A673 (cell line): ENCODE results near the gene TBC1D22A. TPM values are rescaled to one million over a fixed set of nuclear protein-coding genes. Genes with fewer than 3 reads are reported as not detected.

Experiments
- BruUV-seq: library from RNA; stranded (reverse); fragments of 400-500 nt; replicated peaks from 2 replicates; lab custom pipeline; 2021; lab: Mats Ljungman, UMichigan
- CTCF ChIA-PET: fragments of 300-600 bp; sonication (Branson Sonifier 250); formaldehyde crosslinking; loops from one replicate; lab custom pipeline; 2022; ENCODE audit warnings: antibody characterized with exemption; lab: Charles Lee
- POLR2A ChIA-PET: fragments of 300-600 bp; sonication (Branson Sonifier 250); formaldehyde crosslinking; loops from one replicate; lab custom pipeline; 2022; ENCODE audit warnings: antibody characterized with exemption; ENCODE audit not compliant: low non-redundant PET; lab: Charles Lee
- DNase-seq: peaks from one replicate; pipeline ENCODE4 v3.0.0-alpha.2; 2015; ENCODE audit warnings: low spot score
- H3K27ac ChIP-seq: fragments of 200-600 bp; sonication (generic); 2 replicates; pipeline ENCODE4 v1.5.1; 2016; ENCODE audit warnings: mixed run types, low read depth, mild to moderate bottlenecking, mixed read lengths, antibody characterized with exemption, low read length; ENCODE audit not compliant: poor library complexity, severe bottlenecking
- H3K27me3 ChIP-seq: fragments of 200-600 bp; sonication (generic); replicated peaks from 2 replicates; pipeline ENCODE4 v1.6.1; 2017; ENCODE audit warnings: mixed run types, low read depth, mild to moderate bottlenecking, mixed read lengths, antibody characterized with exemption, low read length; ENCODE audit not compliant: insufficient read depth, poor library complexity
- H3K36me3 ChIP-seq: fragments of 200-600 bp; sonication (generic); 2 replicates; pipeline ENCODE4 v1.6.1; 2016; ENCODE audit warnings: mixed run types, mild to moderate bottlenecking, mixed read lengths, antibody characterized with exemption, low read length; ENCODE audit not compliant: insufficient read depth, poor library complexity, severe bottlenecking
- H3K4me1 ChIP-seq: fragments of 200-600 bp; sonication (generic); 2 replicates; pipeline ENCODE4 v1.6.1; 2017; ENCODE audit warnings: mixed run types, mild to moderate bottlenecking, mixed read lengths, antibody characterized with exemption, low read length; ENCODE audit not compliant: insufficient read depth, poor library complexity, severe bottlenecking
- H3K4me3 ChIP-seq: fragments of 200-600 bp; sonication (generic); 2 replicates; pipeline ENCODE4 v1.5.1; 2016; ENCODE audit warnings: low read depth, mixed run types, mild to moderate bottlenecking, mixed read lengths, low read length; ENCODE audit not compliant: poor library complexity, severe bottlenecking
- H3K9me3 ChIP-seq: fragments of 200-600 bp; sonication (generic); 2 replicates; pipeline ENCODE4 v1.6.1; 2016; ENCODE audit warnings: mixed run types, low read depth, mild to moderate bottlenecking, mixed read lengths, antibody characterized with exemption, low read length; ENCODE audit not compliant: poor library complexity, severe bottlenecking
- CTCF ChIP-seq: fragments of 300-800, 200-600 bp; sonication (generic); conservative IDR thresholded peaks from 2 replicates; pipeline ENCODE4 v1.5.1; 2017; ENCODE audit warnings: low read depth, mild to moderate bottlenecking, antibody characterized with exemption, low read length, moderate library complexity, mixed read lengths
- EZH2 ChIP-seq: fragments of 200-600 bp; sonication (generic); IDR thresholded peaks from 2 replicates; pipeline ENCODE4 v1.6.1; 2017; ENCODE audit warnings: borderline replicate concordance, low read depth, mild to moderate bottlenecking, mixed read lengths, antibody characterized with exemption, low read length; ENCODE audit not compliant: poor library complexity, severe bottlenecking
- intact Hi-C: fragments of 100-400 bp; cut with micrococcal nuclease; formaldehyde crosslinking; loops from one replicate; pipeline ENCODE4 v1.10.0; 2022; ENCODE audit not compliant: unreplicated experiment
- total RNA-seq: library from RNA; stranded (reverse); gene quantifications from 2 replicates; pipeline ENCODE4 v1.2.3, GENCODE V29; 2021

The TBC1D22A gene
- total RNA-seq, 1 experiment from 2014 or later: 22.5 TPM

- Histone ChIP-seq H3K4me1 (no peaks in the 10 kb centered on the region), H3K27ac (no peak overlapping the region), H3K9me3 (no peaks in the 10 kb centered on the region), H3K4me3 (no peak overlapping the region), H3K27me3 (no peaks in the 10 kb centered on the region), H3K36me3 (no peaks in the 10 kb centered on the region)
- no TSS peak for BruUV-seq
- ChIA-PET CTCF (no interaction called here), POLR2A (no interaction called here)
- no peak for TF ChIP-seq EZH2
- no peak for TF ChIP-seq CTCF
- no peak for DNase-seq
- intact Hi-C loops: no loop called here
Observed at GRCh38 chr22:46951350-46951749, 188.9 kb downstream of the TBC1D22A start.

GRCh38 chr22:46951973-46952372, 189.5 kb downstream of the TBC1D22A start:
- no peaks in the 10 kb centered on the region for H3K36me3 ChIP-seq
- H3K9me3 ChIP-seq: no peaks in the 10 kb centered on the region
- no peaks in the 10 kb centered on the region for H3K4me1 ChIP-seq
- no peak for DNase-seq
- POLR2A ChIA-PET: no interaction called here
- intact Hi-C loops: no loop called here
- CTCF ChIA-PET: no interaction called here
- no peak for TF ChIP-seq EZH2
- TF ChIP-seq CTCF: no peak
- H3K4me3 ChIP-seq: no peak overlapping the region
- H3K27ac ChIP-seq: no peak overlapping the region
- H3K27me3 ChIP-seq: no peaks in the 10 kb centered on the region
- no TSS peak for BruUV-seq

GRCh38 chr22:46953968-46954765, 191.7 kb downstream of the TBC1D22A start:
- H3K9me3 ChIP-seq: no peaks in the 10 kb centered on the region
- no peaks in the 10 kb centered on the region for H3K36me3 ChIP-seq
- TF ChIP-seq CTCF (no peak), EZH2 (no peak)
- H3K4me1 ChIP-seq: no peaks in the 10 kb centered on the region
- H3K27ac ChIP-seq: no peak overlapping the region
- BruUV-seq: no TSS peak
- no peak for DNase-seq
- ChIA-PET POLR2A (interaction anchor here (0.5 kb wide), 1 partner anchor 1090 kb away, joined by 5 read pairs; no protein-coding TSS in a partner anchor), CTCF (no interaction called here)
- H3K4me3 ChIP-seq: no peak overlapping the region
- intact Hi-C loops: no loop called here
- H3K27me3 ChIP-seq: no peaks in the 10 kb centered on the region
